Thyroid gland (tissue), 4 donors: ENCODE measurements around the gene ACAD8. TPM values are rescaled to one million over a fixed set of nuclear protein-coding genes. Genes with fewer than 3 reads are reported as not detected.

Experiments
- DNase-seq, 2 donors: peaks; one replicate each; pipeline ENCODE4 v3.0.0-alpha.2; 2019
- H3K27ac ChIP-seq, 3 donors: fragments of 200-600 bp; sonication (generic); 1 replicate in 2 of 3; 2 replicates in 1 of 3; pipeline ENCODE4 v1.5.1; 2016 to 2019; ENCODE audit warnings: mild to moderate bottlenecking in 1 of 3, moderate library complexity in 1 of 3
- H3K27me3 ChIP-seq: fragments of 200-600 bp; sonication (generic); one replicate; pipeline ENCODE4 v1.5.1; 2019
- H3K36me3 ChIP-seq, 2 donors: fragments of 200-600 bp; sonication (generic); one replicate each; pipeline ENCODE4 v1.5.1; 2016 to 2019
- H3K4me1 ChIP-seq, 2 donors: fragments of 200-600 bp; sonication (generic); one replicate each; pipeline ENCODE4 v1.5.1; 2017 to 2019
- H3K4me3 ChIP-seq, 3 donors: fragments of 200-600 bp; sonication (generic); replicated peaks in 1 of 3; 1 replicate in 2 of 3; 2 replicates in 1 of 3; pipeline ENCODE4 v1.5.1; 2016; ENCODE audit warnings: mild to moderate bottlenecking in 1 of 3
- H3K9me3 ChIP-seq: fragments of 200-600 bp; sonication (generic); one replicate; pipeline ENCODE4 v1.5.1; 2017
- CTCF ChIP-seq, 6 experiments: fragments of 200-600 bp in 3 of 6; fragments of 450-650 bp in 3 of 6; sonication (generic) in 3 of 6; IDR thresholded peaks; one replicate each; pipeline ENCODE4 v1.5.1; 2016 to 2019; ENCODE audit warnings: antibody characterized with exemption in 6 of 6, mild to moderate bottlenecking in 2 of 6, inconsistent platforms in 1 of 6, moderate library complexity in 1 of 6
- POLR2A ChIP-seq, 2 donors: fragments of 450-650 bp; IDR thresholded peaks; one replicate each; pipeline ENCODE4 v1.6.1; 2017; ENCODE audit warnings: antibody characterized with exemption in 2 of 2, mild to moderate bottlenecking in 2 of 2, moderate library complexity in 1 of 2
- WGBS, 2 donors: methylation state at CpG; one replicate each; pipeline ENCODE4 v1.1.5; 2017; 5-methylcytosine and 5-hydroxymethylcytosine counted together
- intact Hi-C: fragments of 100-400 bp; cut with DNase I; formaldehyde crosslinking; loops from one replicate; pipeline ENCODE4 v1.15.1; 2023
- total RNA-seq, 4 donors: library from RNA; depleted of rRNA; stranded (reverse); fragments of >200 nt; gene quantifications; one replicate each; pipeline ENCODE4 v1.2.3, GENCODE V29; 2016

ACAD8 gene
- total RNA-seq, 4 donors from 2014 or later = 57.2 to 130 (median 73.2) TPM

DNA sequence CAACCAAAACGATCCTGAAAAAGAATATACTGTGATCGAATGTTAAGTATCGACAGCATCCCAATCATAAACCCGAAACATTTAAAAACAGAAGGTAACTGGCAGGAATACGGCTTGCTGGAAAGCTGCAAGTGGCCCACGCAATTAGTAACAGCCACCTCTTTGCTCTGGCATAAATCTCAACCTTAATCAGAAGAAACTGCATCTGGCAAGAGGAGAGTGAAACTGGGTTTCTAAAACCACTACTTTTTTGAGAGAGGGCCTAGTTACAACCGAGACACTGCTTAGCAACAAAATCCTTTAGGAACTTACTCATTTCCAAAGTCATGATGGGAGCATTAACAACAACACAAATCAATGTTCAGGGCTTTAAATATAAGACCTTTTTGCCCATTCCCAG lies 37.5 kb upstream of the ACAD8 start:
- DNase-seq = no peak
- no peaks in the 10 kb centered on the region for H3K27me3 ChIP-seq
- 94% methylated on average over 7 of the region's 7 CpGs for WGBS, 2 donors
- no peak for TF ChIP-seq CTCF (IDR thresholded peaks at IDR 0.05)
- TF ChIP-seq POLR2A (IDR thresholded peaks at IDR 0.05) = no peak
- no peak overlapping the region for H3K4me3 ChIP-seq
- H3K9me3 ChIP-seq = no peaks in the 10 kb centered on the region
- H3K4me1 ChIP-seq = no peaks in the 10 kb centered on the region
- no peak overlapping the region for H3K27ac ChIP-seq
- intact Hi-C loops = no loop called here
- peaks cover 0 to 9% of the 10 kb centered on the region in 2 donors for H3K36me3 ChIP-seq

DNA sequence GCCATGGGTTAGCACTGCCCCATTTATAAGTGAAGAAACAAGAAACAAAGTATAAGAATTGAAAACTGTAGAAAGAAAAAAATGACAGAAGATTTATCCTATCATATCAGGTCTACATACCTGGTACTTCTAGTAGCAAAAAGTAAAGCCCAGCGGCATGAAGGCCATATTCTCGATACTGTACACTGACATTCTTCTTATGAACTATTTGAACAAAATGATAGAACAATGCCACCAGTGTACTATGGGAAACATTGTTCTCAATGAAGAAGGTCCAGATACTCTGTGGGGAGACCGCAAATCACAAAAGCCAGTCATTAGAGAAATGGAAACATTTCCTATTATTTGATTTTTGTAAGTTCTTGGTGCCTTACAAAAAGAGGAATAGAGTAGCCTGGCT lies 36.6 kb upstream of the ACAD8 start:
- H3K4me1 ChIP-seq = no peaks in the 10 kb centered on the region
- H3K9me3 ChIP-seq = no peaks in the 10 kb centered on the region
- no peak for DNase-seq
- no peak overlapping the region for H3K4me3 ChIP-seq
- 94 to 98% methylated on average over 3 of the region's 3 CpGs for WGBS, 2 donors
- intact Hi-C loops = no loop called here
- TF ChIP-seq POLR2A (IDR thresholded peaks at IDR 0.05) (no peak), CTCF (IDR thresholded peaks at IDR 0.05) (no peak)
- H3K36me3 ChIP-seq = peaks cover 0 to 9% of the 10 kb centered on the region in 2 donors
- no peaks in the 10 kb centered on the region for H3K27me3 ChIP-seq
- no peak overlapping the region for H3K27ac ChIP-seq

DNA sequence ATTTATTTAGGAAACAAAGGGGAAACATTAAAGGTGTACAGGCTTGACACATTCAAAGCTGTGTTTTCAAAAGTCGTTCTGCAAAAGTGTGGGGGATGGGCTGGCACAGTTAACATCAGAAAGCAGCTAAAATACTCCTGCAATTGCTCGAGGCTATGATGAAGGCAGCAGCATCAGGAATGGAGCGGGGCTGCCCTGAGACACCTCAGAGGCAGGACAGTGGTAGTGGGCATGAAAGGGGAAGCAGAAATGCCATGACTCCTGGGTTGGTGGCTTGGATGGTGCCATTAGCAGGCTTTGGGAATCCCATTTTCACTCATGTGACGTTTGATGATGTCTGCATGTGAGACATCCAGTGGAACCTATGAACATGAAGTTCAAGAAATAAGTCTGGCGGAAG lies 30.2 kb upstream of the ACAD8 start:
- WGBS, 2 donors = 8 to 10% methylated on average over 5 of the region's 5 CpGs
- H3K4me1 ChIP-seq = peaks cover 22% of the 10 kb centered on the region in 2 donors
- no peaks in the 10 kb centered on the region for H3K9me3 ChIP-seq
- peaks cover 0 to 9% of the 10 kb centered on the region in 2 donors for H3K36me3 ChIP-seq
- TF ChIP-seq POLR2A (IDR thresholded peaks at IDR 0.05) = no peak
- TF ChIP-seq CTCF (IDR thresholded peaks at IDR 0.05) = no peak
- no peak overlapping the region for H3K27ac ChIP-seq
- DNase-seq = no peak
- no peaks in the 10 kb centered on the region for H3K27me3 ChIP-seq
- intact Hi-C loops = no loop called here
- peak overlapping the region; percentile 18 to 72 (median 42) for H3K4me3 ChIP-seq

DNA sequence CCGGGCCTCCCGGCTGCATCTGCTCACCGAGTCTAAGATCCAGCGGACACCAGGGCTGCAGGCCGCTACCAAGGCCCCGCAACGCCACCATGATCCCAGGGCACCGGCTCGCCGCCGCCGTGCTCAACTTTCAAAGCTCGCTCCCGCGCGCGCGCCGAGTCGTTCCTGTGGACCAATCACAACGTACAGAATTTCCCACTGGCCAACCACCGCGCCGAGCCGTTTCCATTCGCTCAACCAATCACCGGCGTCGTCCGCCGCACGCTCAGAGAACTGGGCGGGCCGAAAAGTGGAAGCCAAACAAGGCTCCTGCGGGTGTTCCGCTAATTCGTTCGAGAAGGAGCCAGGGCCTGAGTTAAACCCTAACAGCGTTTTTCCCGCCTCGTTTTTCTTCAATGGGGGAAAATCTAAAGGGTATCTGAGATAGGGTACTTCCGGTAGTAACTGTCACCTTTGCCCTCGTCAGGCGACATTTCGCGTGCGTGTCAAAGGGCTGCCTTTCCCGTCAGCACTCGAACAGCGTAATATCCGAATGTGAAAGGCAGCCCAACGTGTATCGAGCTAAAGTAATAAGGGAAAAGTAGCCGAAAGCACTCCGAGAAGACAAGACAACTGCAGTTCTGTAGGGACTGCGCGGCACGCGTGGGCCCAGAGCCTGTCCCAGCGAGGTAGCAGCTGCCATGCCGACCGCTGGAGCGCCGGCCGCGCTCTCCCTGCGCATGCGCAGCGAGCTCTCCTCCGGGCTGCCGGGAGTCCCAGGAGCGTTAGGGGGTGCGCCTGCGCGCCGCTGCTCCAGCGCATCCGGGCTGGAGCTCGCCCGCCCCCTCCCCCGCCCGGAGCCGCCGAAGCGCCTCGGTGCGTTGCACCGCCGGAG lies 29.3 kb upstream of the ACAD8 start, which contains the start of the genes NCAPD3 and VPS26B:
NCAPD3 (minus strand) TSS at position 132 of the 874 bp plus-strand sequence; CDS start at position 91, 41 bp downstream.
VPS26B (plus strand) TSS at position 836 of the 874 bp plus-strand sequence. CDS start 452 bp downstream, outside the sequence.
- DNase-seq = peak; percentile 97 to 98
- Histone ChIP-seq H3K4me1 (peaks cover 22% of the 10 kb centered on the region in 2 donors), H3K9me3 (no peaks in the 10 kb centered on the region), H3K27me3 (no peaks in the 10 kb centered on the region), H3K36me3 (peaks cover 0 to 9% of the 10 kb centered on the region in 2 donors), H3K27ac (peak within 1 kb of the TSS; percentile 81 to 94 (median 91)), H3K4me3 (peak within 1 kb of the TSS; percentile 42 to 72 (median 71))
- intact Hi-C loops = no loop called here
- peak in 1 of 6 experiments; percentile 21 for TF ChIP-seq CTCF (IDR thresholded peaks at IDR 0.05)
- TF ChIP-seq POLR2A (IDR thresholded peaks at IDR 0.05) = peak; percentile 98 to 99
- WGBS, 2 donors = 0 to 2% methylated on average over 21 to 31 of the region's 89 CpGs
